Vagina (tissue), 2 donors: ENCODE results near the gene RPL7L1.

Experiments
- POLR2A ChIP-seq, 2 donors: fragments of 450-650 bp; IDR thresholded peaks; one replicate each; pipeline ENCODE4 v1.6.1; 2017; ENCODE audit warnings: antibody characterized with exemption in 2 of 2, mild to moderate bottlenecking in 2 of 2, moderate library complexity in 2 of 2
- TF ChIP-seq, protein P1 (sequence below), 3 experiments: fragments of 450-650 bp in 2 of 3; fragments of 200-600 bp in 1 of 3; sonication (generic) in 1 of 3; IDR thresholded peaks; one replicate each; pipeline ENCODE4 v1.5.1; 2017 to 2019; ENCODE audit warnings: antibody characterized with exemption in 3 of 3, mild to moderate bottlenecking in 2 of 3, moderate library complexity in 2 of 3

DNA sequence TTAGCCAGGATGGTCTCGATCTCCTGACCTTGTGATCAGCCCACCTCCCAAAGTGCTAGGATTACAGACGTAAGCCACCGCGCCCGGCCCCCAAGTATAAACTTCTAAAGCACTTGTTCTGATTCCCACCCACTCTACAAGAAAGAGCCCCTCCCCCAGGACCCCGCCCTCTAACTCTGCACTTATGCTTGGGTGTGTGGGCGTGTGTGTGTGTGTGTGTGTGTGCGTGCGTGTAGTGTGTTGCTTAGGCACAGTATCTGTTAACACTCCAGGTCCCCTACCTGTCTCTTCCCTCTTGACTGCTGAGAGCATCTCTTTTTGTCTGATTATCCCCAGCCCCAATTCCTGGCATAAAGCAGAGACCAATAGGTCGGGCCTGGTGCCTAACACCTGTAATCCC is 30.4 kb downstream of the RPL7L1 start:
- TF ChIP-seq, protein P1, sequence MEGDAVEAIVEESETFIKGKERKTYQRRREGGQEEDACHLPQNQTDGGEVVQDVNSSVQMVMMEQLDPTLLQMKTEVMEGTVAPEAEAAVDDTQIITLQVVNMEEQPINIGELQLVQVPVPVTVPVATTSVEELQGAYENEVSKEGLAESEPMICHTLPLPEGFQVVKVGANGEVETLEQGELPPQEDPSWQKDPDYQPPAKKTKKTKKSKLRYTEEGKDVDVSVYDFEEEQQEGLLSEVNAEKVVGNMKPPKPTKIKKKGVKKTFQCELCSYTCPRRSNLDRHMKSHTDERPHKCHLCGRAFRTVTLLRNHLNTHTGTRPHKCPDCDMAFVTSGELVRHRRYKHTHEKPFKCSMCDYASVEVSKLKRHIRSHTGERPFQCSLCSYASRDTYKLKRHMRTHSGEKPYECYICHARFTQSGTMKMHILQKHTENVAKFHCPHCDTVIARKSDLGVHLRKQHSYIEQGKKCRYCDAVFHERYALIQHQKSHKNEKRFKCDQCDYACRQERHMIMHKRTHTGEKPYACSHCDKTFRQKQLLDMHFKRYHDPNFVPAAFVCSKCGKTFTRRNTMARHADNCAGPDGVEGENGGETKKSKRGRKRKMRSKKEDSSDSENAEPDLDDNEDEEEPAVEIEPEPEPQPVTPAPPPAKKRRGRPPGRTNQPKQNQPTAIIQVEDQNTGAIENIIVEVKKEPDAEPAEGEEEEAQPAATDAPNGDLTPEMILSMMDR (IDR thresholded peaks at IDR 0.05): no peak
- no peak for TF ChIP-seq POLR2A (IDR thresholded peaks at IDR 0.05)
